ENCODE results near the gene FBXO17.

DNA sequence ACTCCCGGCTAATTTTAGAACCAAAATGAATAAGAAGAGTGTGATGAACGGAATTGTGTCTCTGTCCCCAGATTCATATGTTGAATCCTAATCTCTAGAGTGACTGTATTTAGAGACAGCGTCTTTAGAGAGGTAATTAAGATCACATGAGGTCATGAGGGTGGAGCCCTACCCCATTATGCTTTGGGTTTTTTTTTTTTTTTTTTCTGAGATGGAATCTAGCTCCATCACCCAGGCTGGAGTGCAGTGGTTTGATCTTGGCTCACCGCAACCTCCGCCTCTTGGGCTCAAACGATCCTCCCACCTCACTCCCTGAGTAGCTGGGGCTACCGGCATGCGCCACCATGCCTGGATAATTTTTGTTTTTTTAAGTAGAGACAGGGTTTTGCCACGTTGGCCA, 28.9 kb upstream of the FBXO17 start:
- TF ChIP-seq, protein P1, sequence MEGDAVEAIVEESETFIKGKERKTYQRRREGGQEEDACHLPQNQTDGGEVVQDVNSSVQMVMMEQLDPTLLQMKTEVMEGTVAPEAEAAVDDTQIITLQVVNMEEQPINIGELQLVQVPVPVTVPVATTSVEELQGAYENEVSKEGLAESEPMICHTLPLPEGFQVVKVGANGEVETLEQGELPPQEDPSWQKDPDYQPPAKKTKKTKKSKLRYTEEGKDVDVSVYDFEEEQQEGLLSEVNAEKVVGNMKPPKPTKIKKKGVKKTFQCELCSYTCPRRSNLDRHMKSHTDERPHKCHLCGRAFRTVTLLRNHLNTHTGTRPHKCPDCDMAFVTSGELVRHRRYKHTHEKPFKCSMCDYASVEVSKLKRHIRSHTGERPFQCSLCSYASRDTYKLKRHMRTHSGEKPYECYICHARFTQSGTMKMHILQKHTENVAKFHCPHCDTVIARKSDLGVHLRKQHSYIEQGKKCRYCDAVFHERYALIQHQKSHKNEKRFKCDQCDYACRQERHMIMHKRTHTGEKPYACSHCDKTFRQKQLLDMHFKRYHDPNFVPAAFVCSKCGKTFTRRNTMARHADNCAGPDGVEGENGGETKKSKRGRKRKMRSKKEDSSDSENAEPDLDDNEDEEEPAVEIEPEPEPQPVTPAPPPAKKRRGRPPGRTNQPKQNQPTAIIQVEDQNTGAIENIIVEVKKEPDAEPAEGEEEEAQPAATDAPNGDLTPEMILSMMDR (IDR thresholded peaks at IDR 0.05; ENCODE audit: poor library complexity, severe bottlenecking): no peak
- TF ChIP-seq EZH2 (IDR thresholded peaks at IDR 0.05; ENCODE audit: borderline replicate concordance, insufficient read depth, low read length, poor library complexity, severe bottlenecking): no peak
- no peak for TF ChIP-seq POLR2AphosphoS5 (IDR thresholded peaks at IDR 0.05)
- no peak for TF ChIP-seq MXI1 (conservative IDR thresholded peaks at IDR 0.05; ENCODE audit: poor library complexity, severe bottlenecking)
- TF ChIP-seq, protein P2, sequence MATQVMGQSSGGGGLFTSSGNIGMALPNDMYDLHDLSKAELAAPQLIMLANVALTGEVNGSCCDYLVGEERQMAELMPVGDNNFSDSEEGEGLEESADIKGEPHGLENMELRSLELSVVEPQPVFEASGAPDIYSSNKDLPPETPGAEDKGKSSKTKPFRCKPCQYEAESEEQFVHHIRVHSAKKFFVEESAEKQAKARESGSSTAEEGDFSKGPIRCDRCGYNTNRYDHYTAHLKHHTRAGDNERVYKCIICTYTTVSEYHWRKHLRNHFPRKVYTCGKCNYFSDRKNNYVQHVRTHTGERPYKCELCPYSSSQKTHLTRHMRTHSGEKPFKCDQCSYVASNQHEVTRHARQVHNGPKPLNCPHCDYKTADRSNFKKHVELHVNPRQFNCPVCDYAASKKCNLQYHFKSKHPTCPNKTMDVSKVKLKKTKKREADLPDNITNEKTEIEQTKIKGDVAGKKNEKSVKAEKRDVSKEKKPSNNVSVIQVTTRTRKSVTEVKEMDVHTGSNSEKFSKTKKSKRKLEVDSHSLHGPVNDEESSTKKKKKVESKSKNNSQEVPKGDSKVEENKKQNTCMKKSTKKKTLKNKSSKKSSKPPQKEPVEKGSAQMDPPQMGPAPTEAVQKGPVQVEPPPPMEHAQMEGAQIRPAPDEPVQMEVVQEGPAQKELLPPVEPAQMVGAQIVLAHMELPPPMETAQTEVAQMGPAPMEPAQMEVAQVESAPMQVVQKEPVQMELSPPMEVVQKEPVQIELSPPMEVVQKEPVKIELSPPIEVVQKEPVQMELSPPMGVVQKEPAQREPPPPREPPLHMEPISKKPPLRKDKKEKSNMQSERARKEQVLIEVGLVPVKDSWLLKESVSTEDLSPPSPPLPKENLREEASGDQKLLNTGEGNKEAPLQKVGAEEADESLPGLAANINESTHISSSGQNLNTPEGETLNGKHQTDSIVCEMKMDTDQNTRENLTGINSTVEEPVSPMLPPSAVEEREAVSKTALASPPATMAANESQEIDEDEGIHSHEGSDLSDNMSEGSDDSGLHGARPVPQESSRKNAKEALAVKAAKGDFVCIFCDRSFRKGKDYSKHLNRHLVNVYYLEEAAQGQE (IDR thresholded peaks at IDR 0.05; ENCODE audit: borderline replicate concordance): no peak
- TF ChIP-seq EP300 (conservative IDR thresholded peaks at IDR 0.05; ENCODE audit: poor library complexity, severe bottlenecking): no peak

All from neural cell (in vitro differentiated cells).